Mesenteric fat pad (tissue), 1 donor: ENCODE measurements around the gene ERCC8. TPM values are rescaled to one million over a fixed set of nuclear protein-coding genes. Genes with fewer than 3 reads are reported as not detected.
"Not testable (repeated sequence)": the region's sequence is repeated elsewhere in the genome, so short reads cannot be mapped to it uniquely, and the experiment has no call there.

Source experiments
- DNase-seq: peaks from one replicate; pipeline ENCODE4 v3.0.0-alpha.2; 2020; ENCODE audit warnings: low spot score
- long read RNA-seq: library from polyadenylated mRNA; unstranded; transcript quantifications from one replicate; pipeline ENCODE4 v2.0.0, GENCODE V29; 2020
- total RNA-seq: library from RNA; stranded (reverse); fragmentation: NEBNext Ultra II Directional; extraction: Animal tissue kit (Norgen Biotek cat#: 25700); gene quantifications from one replicate; pipeline ENCODE4 v1.2.1, GENCODE V29; 2021
- donor health status: DM: yes; HTN: yes; CAD: no.

Gene ERCC8, protein sequence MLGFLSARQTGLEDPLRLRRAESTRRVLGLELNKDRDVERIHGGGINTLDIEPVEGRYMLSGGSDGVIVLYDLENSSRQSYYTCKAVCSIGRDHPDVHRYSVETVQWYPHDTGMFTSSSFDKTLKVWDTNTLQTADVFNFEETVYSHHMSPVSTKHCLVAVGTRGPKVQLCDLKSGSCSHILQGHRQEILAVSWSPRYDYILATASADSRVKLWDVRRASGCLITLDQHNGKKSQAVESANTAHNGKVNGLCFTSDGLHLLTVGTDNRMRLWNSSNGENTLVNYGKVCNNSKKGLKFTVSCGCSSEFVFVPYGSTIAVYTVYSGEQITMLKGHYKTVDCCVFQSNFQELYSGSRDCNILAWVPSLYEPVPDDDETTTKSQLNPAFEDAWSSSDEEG
- total RNA-seq, result 8.0 TPM
- long read RNA-seq, transcript ERCC8-201 (12 exons, 2,017 nt), result major isoform, 10 of 21 reads
- long read RNA-seq, partial matches to known transcripts, result 1 of 21 reads
- long read RNA-seq, other reads (novel, unspliced or antisense), result 10 of 21 reads

DNA sequence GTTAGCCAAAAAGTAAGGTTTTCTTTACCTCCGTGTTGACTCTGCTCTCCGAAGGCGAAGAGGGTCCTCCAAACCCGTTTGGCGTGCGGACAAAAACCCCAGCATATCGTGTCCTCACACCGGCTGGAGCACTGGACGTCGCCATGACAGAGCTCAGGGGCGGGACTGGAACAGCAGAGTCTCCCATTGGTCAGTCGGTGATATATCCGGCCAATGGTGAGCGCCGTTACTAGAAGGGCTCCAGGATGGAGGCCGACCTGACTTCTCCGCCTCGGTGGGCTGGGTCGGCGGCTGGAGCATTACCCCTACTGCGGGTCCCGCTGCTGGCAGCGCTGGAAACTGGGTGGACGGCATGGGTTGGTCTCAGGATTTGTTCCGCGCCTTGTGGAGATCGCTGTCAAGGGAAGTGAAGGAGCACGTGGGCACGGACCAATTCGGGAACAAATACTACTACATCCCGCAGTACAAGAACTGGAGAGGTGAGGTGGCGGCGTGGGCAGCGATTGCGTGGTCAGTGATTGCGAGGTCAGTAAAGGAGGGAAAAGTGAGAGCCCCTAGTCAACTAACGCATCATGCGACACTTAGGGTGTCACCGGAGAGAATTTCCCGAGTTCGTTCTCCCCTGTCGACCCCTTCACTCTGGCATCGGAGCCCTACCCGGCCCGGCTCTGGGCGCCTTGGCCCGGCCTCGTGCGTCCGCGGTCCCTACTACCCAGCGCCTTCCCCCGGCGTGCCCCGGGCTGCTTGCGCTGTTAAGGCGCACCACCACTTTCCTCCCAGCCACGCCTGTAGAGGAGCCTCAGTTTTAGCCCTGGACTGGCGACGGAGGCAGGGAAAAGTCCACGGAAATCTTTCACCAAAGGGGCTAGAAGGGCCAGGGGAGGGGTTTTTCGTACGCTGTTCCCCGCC lies at the start of gene ERCC8, which contains the start of gene NDUFAF2:
ERCC8 (minus strand) TSS at position 167 of the 909 bp plus-strand sequence; CDS start at position 105, 62 bp downstream.
NDUFAF2 (plus strand) TSS at position 302 of the 909 bp plus-strand sequence; CDS start at position 353, 51 bp downstream.
- peak; percentile 96 for DNase-seq

DNA sequence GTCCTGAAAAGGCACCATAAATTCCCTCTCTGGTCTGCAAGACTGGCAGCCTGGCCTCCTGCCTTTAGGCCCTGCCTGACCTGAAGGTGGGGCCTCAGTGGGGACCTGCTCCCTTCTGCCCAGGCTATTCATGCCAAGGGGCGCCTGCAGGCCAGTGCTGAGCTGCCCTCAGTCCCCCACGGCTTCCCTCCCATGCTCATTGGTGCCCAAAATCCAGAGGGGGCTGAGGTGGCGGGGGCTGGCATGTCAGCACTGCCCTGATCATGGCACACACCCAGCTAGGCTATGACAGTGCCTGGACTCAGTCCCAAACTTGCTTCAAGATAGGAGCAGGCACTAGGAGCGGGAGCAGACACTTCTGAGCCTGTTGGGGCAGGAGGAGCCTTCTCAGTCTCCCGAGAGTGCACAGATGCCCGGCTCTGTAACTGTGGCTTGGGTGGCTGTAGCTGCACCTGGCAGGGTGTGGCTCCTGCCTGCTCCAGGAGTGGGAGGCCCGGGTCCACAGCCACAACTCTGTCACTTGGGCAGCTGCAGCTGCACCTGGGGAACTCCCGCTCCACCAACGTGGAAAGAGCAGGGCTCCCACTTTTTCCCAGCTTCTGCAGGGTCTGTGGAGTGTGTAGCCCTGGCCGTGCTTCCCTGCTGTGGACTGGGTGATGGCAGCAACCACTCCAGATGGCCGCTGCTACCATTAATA lies 49.2 kb upstream of the ERCC8 start:
- no peak for DNase-seq

DNA sequence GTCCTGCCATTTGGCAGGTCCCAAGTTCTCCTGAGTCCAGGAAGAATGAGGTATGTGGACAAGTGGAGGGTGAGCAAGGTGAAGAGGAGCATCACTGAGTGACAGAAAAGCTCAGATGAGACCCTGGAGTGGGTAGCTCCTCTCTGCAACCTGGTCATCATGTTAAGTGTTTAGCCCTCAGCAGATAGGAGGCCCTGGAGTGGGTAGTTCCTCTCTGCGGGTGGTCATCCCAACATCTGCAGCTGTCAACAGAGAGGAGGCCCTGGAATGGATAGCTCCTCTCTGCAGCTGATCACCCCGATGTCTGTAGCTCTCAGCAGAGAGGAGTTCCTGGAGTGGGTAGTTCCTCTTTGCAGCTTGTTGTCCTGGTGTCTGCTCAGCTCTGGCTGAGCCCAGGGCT lies 48.6 kb upstream of the ERCC8 start:
- no peak for DNase-seq

DNA sequence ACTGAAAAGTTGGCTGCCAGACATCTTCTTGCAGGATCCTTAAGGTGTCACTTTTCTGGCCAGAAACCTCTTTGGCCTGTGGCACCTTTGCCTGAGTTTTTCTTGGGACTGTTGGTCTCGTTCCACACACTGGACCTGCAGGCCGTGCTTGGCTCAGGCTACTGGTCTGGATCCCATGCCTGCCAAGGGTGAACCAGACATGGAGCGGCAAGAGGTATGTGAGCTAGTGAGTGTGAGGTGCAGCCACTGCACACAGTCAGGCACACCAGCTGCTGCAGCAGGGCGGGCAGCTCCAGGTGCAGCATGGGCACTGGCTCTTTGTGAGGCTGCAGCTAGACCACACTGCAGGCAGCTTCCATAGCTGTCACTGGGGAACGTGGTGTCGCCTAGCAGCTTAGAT lies 48.0 kb upstream of the ERCC8 start:
- no peak for DNase-seq

DNA sequence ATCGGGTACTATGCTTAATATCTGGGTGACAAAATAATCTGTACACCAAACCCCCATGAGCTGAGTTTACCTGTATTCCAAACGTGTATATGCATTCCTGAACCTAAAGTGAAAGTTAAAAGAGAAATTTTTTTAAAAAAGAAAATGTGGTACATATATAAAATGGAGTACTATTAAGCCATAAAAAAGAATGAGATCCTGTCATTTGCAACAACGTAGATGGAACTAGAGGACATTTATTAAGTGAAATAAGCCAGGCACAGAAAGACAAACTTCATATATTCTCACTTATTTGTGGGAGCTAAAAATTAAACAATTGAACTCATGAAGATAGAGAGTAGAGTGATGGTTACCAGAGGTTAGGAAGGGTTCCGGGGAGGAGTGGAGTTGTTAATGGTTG lies 44.9 kb upstream of the ERCC8 start:
- DNase-seq, result no peak

DNA sequence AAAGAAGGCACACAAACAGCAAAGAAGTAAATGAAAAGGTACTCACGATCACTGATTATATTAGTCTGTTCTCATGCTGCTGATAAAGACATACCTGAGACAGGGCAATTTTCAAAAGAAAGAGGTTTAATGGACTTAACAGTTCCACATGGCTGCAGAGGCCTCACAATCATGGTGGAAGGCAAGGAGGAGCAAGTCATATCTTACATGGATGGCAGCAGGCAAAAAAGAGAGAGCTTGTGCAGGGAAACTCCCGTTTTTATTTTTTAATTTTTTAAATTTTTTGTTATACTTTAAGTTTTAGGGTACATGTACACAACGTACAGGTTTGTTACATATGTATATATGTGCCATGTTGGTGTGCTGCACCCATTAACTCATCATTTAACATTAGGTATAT lies 37.3 kb upstream of the ERCC8 start:
- not testable (repeated sequence) for DNase-seq

DNA sequence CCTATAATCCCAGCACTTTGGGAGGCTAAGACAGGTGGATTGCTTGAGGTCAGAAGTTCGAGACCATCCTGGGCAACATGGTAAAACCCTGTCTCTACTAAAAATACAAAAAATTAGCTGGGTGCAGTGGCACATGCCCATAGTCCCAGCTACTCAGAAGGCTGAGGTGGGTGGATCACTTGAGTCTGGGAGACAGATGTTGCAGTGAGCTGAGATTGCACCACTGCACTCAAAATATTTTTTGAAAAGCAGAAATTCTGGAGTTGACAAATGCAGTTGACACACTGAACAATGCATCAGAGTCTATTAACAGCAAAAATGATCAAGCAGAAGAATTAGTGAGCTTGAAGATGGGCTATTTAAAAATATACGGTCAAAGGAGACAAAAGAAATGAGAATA lies 35.6 kb upstream of the ERCC8 start:
- no peak for DNase-seq

DNA sequence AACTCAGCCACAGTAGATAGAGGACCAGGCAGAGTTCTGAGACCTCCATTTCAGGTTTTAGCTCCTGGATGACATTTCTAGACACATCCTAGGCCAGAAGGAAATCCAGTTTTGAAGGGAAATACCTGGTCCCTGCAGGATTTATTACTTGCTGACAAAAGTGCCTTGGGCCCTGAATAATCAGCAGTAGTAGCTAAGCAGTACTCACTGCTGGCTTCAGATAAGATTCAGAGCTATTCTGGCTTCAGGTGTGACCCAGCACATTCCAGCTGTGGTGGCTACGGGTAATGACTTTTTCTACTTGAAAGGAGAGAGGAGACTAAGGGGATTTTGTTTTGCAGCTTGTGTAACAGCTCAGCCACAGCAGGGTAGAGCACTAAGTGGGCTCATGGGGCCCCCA lies 34.1 kb upstream of the ERCC8 start:
- DNase-seq, result no peak

DNA sequence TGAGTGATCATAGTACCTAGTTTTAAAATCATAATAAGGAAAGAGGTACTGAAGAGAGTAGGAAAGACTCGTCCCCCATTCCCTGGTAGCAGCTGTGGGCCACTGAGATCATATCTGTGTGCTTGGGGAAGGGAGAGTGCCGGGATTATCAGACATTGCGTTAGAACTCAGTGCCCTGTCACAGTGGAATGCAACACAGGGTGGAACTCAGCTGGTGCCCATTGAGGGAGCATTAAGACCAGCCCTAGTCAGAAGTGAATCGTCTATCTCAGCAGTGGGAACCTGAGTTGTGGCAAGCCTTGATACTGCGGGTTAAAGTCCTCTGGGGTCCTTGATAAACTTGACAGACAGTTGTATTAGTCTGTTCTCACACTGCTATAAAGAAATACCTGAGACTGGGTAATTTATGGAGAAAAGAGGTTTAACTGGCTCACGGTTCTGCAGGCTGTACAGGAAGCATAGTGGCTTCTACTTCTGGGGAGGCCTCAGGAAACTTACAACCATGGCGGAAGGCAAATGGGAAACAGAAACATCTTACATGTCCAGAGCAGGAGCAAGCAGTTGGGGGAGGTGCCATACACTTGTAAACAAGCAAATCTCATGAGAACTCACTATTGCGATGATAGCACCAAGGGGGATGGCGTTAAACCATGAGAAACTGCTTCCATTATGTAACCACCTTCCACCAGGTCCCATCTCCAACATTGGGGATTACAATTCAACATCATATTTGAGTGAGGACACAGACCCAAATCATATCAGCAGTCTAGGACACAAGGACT lies 33.3 kb upstream of the ERCC8 start:
- no peak for DNase-seq

DNA sequence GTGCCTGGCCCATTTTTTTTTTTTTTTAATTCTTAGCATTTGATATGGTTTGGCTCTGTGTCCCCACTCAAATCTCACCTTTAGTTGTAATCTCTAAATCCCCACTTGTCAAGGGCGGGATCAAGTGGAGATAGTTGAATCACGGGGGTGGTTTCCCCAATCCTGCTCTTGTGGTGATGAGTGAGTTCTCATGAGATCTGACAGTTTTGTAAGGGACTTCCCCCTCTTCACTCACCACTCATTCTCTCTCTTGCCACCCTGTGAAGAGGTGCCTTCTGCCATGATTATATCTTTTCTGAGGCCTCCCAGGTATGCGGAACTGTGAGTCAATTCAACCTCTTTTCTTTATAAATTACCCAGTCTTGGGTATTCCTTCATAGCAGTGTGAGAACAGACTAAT lies 27.4 kb upstream of the ERCC8 start:
- no peak for DNase-seq

DNA sequence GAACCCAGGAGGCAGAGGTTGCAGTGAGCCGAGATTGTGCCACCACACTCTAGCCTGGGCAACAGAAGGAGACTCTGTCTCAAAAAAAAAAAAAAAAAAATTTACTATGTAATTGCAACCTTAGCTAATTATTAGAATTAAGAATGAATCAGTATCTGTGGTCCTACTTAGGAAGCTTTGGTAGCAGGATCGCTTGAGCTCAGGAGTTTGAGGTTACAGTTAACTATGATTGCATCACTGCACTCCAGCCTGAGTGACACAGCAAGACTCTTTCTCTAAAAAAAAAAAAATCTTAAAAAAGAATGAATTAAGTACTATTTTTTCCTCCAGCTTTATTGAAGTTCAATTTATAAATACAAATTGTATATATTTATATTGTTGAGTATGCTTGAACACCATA lies 16.8 kb upstream of the ERCC8 start:
- DNase-seq, result no peak

DNA sequence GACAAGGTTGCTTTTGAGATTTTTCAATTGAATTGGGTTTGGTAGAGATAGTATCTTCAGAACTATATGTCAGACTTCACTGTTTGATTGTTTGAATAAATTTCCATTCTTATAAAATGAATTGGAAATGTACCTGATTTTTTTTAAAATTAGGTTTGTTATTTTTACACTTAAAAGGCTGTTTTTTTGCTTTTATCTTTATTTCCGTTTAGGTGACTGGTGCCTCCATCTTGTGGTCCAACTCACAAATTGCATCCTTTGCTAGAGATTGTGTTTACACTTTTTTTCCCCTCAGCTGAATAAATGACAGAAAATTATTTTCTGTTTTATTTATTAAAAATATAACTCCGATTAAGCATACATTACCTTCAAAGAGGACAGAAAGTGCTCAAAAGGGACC lies 15.7 kb upstream of the ERCC8 start:
- DNase-seq, result no peak

DNA sequence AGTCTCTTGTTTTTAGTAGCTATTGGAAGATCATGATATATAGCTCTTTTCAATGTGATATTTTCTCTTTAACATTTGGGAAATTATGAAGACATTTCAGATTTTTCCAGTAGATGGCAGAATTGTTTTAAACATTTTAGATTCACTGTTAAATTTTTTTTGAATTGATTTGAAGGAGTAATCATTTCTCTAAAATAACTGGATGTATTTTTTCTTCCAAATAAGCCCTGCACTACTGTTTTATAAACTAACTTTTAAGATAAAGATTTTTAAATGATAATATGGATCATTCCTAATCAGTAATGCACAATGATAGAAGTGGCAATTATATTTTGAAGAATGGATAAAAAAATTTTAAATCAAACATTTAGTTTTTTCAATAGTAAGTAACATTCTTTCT lies 14.3 kb upstream of the ERCC8 start:
- DNase-seq, result no peak

DNA sequence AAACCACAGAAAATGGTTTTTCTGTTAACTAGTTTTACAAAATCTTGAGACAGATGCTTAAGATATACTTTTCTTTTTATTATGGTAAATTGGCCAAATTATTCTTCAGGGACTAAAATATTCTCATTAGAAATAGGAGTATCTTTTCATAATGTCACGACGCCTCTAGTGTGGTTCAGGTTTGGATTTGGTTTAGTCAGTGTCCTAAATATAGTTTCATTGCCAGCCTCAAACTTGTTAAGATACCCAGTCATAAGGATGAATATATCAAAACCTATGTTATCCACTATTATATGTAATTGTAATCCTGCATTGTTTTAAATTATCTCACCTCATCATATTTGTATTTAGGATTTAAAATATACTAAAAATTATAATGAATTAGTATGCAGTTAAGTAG lies 13.8 kb upstream of the ERCC8 start:
- DNase-seq, result no peak

DNA sequence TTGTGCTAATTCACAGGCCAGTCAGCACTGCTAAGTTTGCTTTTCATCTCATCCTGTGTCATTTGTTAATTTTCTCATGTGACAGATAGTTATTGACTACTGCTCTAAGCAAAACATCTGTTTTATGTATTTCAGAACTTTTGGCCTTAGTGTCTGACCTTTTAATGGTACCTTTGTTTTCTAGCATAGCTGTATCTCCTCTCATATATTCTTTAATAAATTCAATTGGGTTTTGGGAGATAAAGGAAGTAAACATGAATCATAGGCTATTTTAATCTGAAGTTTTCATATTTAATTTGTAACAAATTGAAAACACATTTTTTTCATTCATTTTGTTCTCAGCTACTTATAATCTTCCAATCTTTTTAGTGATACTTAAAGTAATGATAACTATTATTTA lies 13.2 kb upstream of the ERCC8 start:
- no peak for DNase-seq

DNA sequence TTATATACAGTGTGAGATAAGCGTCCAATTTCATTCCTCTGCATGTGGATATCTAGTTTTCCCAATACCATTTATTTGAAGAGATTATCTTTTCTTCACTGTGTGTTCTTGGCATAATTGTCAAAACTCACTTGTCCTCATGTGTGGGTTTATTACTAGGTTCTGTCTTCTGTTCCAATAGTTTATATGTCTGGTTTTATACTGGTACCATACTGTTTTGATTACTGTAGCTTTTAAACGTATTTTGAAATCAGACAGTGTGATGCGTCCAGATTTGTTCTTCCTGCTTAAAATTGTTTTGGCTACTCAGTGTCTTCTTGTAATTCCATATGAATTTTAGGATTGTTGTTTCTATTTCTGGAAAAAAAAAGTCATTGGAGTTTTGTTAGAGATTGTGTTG lies 10.4 kb upstream of the ERCC8 start:
- no peak for DNase-seq

DNA sequence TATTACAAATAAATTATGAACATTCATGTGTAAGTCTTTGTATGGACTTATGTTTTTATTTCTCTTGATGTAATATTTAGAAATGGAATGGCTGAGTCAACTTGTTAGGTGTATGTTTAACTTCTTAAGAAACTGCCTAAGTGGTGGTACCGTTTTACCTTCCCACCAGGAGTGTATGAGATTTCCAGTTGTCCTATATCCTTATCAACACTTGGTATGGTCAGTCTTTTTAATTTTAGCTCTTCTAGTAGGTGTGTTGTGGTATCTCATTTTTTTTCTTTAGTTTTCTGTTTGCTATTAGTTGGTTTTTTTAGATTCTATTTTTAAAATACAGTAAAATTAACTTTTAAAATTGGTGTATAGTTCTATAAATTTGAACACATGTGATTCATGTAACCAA lies 3.9 kb upstream of the ERCC8 start:
- DNase-seq, result no peak

DNA sequence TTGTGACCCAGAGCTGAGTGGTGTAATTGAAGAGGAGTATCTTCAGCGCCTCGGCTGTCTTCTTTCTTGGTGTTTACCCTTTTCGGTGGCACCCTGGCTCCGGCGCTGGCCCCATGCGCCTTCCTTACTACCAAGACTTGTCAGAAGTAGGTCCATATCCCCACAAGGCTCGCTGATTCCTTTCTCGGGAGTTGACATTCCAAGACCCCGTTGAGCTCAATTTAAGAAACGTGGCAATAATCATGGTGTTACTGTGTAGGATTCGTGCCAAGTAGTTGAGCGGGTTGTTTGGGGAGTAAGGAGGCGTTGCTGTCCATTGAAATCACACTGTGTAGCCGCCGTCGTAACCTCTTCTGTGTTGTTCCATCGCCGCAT lies 930 bp upstream of the ERCC8 start:
- no peak for DNase-seq

DNA sequence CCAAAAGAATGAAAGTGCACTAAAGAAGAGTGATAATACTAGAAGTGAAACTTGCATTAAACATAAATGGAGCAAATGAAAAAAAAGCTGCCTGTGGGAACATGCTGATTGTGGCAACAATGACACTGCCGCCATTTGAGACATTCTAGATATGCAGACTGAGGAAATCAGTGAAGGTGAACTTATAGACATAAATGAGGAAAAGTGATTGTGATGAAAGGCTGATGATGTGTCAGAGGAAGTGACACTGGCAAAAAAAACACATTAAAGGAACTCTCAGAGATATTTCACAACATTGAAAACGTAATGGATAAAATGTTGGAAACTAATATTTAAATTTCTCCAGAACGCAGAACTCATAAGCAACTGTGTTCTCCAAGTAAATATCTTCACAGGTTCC lies 1.2 kb downstream of the ERCC8 start:
- no peak for DNase-seq

DNA sequence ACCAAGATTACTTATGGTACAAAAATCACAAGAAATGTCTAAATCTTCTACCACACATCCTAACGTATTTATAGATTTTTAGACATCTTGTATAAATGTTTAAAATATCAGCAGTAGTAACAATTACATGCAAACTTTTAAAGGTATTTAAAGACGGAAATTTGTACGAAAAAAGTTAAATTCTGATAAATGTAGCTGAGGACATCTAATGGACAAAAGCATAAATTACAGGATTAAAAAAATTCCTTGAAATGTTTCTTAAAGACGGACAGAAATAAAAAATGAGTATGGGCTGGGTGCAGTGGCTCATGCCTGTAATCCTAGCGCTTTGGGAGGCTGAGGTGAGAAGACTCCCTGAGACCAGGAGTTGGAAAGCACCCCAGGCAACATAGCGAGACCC lies 15.8 kb downstream of the ERCC8 start:
- DNase-seq, result no peak

DNA sequence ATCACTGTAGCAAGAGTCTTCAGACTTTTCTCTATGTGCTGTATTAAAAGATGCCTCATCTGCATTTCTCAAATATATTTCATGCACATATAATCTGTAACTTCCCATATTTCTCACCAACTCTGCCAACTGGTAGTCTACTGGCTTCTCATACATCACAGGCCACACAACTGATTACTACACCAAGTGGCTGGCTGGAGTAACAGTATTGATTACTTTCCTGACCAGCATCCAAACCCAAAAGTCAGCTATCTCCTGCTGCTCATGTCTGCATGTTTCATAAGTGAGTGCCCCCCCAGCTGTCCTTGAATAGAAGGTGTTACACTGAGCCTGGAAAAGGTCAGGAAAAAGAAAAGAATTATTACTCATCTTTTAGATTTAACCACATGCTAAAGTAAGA lies 17.4 kb downstream of the ERCC8 start:
- no peak for DNase-seq
